Endothelial cell of umbilical vein (primary cell): Measurements from ENCODE around the gene CNP.

ENCODE experiments used
- CTCF ChIP-seq, 2 donors: IDR thresholded peaks; 1 replicate in 1 of 2; 2 replicates in 1 of 2; pipeline ENCODE4 v1.5.1; 2011; ENCODE audit warnings: low read length in 2 of 2, mild to moderate bottlenecking in 2 of 2, moderate library complexity in 2 of 2, control low read depth in 1 of 2, inconsistent platforms in 1 of 2, low read depth in 1 of 2; ENCODE audit not compliant: insufficient read depth in 1 of 2; ENCODE audit errors: extremely low read depth in 1 of 2
- FOS ChIP-seq: IDR thresholded peaks from 2 replicates; pipeline ENCODE4 v1.6.1; 2011; ENCODE audit warnings: mild to moderate bottlenecking, low read length, moderate library complexity, borderline replicate concordance; ENCODE audit not compliant: insufficient read depth
- JUN ChIP-seq: IDR thresholded peaks from 2 replicates; pipeline ENCODE4 v1.6.1; 2011; ENCODE audit warnings: borderline replicate concordance, low read depth; ENCODE audit not compliant: insufficient read length, insufficient read depth
- MAX ChIP-seq: IDR thresholded peaks from 2 replicates; pipeline ENCODE4 v1.6.1; 2011; ENCODE audit not compliant: insufficient read depth, insufficient read length
- POLR2AphosphoS5 ChIP-seq: IDR thresholded peaks from 2 replicates; pipeline ENCODE4 v1.6.1; 2012; ENCODE audit warnings: low read depth, mild to moderate bottlenecking, control low read depth, low read length, moderate library complexity; ENCODE audit not compliant: insufficient read depth

- TF ChIP-seq CTCF (IDR thresholded peaks at IDR 0.05; ENCODE audit: extremely low read depth in 1 of 2, insufficient read depth in 1 of 2, low read depth in 1 of 2, low read length in 2 of 2) (no peak), POLR2AphosphoS5 (no peak), MAX (no peak), FOS (no peak), JUN (no peak)
Measured at GRCh38 chr17:41971721-41972523, 5.3 kb downstream of the CNP start.
